Prostate gland (tissue), 2 donors: ENCODE data around the gene PCSK6. TPM values are rescaled to one million over a fixed set of nuclear protein-coding genes. Genes with fewer than 3 reads are reported as not detected.
"Not testable (repeated sequence)": the region's sequence is repeated elsewhere in the genome, so short reads cannot be mapped to it uniquely, and the experiment has no call there.

Experiments used
- DNase-seq: peaks from one replicate; pipeline ENCODE4 v3.0.0-alpha.2; 2019; ENCODE audit warnings: low spot score
- H3K27ac ChIP-seq, 2 donors: fragments of 200-600 bp; sonication (generic); 2 replicates each; pipeline ENCODE4 v1.5.1; 2017 to 2019
- H3K27me3 ChIP-seq: fragments of 200-600 bp; sonication (generic); replicated peaks from 2 replicates; pipeline ENCODE4 v1.5.1; 2019; ENCODE audit not compliant: insufficient read depth
- H3K36me3 ChIP-seq, 2 donors: fragments of 200-600 bp; sonication (generic); 1 replicate in 1 of 2; 2 replicates in 1 of 2; pipeline versions ENCODE4 v1.5.1 to v1.8.1; 2017 to 2019
- H3K4me1 ChIP-seq: fragments of 200-600 bp; sonication (generic); replicated peaks from 2 replicates; pipeline ENCODE4 v1.5.1; 2019
- H3K4me3 ChIP-seq, 2 donors: fragments of 200-600 bp; sonication (generic); 2 replicates each; pipeline ENCODE4 v1.5.1; 2017 to 2019
- H3K9me3 ChIP-seq: fragments of 200-600 bp; sonication (generic); 2 replicates; pipeline ENCODE4 v1.5.1; 2017
- CTCF ChIP-seq, 4 experiments: fragments of 200-600 bp in 2 of 4; fragments of 450-650 bp in 2 of 4; sonication (generic) in 2 of 4; IDR thresholded peaks; 1 replicate in 3 of 4; 2 replicates in 1 of 4; pipeline ENCODE4 v1.5.1; 2016 to 2019; ENCODE audit warnings: antibody characterized with exemption in 4 of 4, mild to moderate bottlenecking in 2 of 4, moderate library complexity in 2 of 4
- POLR2A ChIP-seq: fragments of 450-650 bp; IDR thresholded peaks from one replicate; pipeline ENCODE4 v1.6.1; 2016; ENCODE audit warnings: antibody characterized with exemption, mild to moderate bottlenecking
- POLR2AphosphoS5 ChIP-seq: sonication (generic); formaldehyde crosslinking; IDR thresholded peaks from one replicate; pipeline ENCODE4 v1.6.1; 2017; ENCODE audit warnings: antibody characterized with exemption
- WGBS: methylation state at CpG from one replicate; pipeline ENCODE4 v1.1.5; 2018; 5-methylcytosine and 5-hydroxymethylcytosine counted together
- intact Hi-C: fragments of 100-400 bp; cut with DNase I; formaldehyde crosslinking; loops from one replicate; pipeline ENCODE4 v1.14.2; 2022
- total RNA-seq, 2 donors: library from RNA; depleted of rRNA; stranded (reverse); fragments of >200 nt; gene quantifications; one replicate each; pipeline ENCODE4 v1.1.0, GENCODE V29; 2016

Gene PCSK6
- total RNA-seq, 2 donors from 2014 or later: 4.4 to 84.1 TPM

GRCh38 chr15:101470548-101471239 lies 18.8 kb downstream of the PCSK6 start:
- Histone ChIP-seq H3K4me3 (no peak overlapping the region), H3K27me3 (no peaks in the 10 kb centered on the region), H3K36me3 (no peaks in the 10 kb centered on the region), H3K27ac (no peak overlapping the region), H3K9me3 (no peaks in the 10 kb centered on the region), H3K4me1 (no peaks in the 10 kb centered on the region)
- TF ChIP-seq POLR2AphosphoS5 (no peak), CTCF (IDR thresholded peaks at IDR 0.05) (no peak), POLR2A (no peak)
- no peak for DNase-seq
- 69% methylated on average over 15 of the region's 15 CpGs for WGBS
- intact Hi-C loops: no loop called here

GRCh38 chr15:101469520-101470288 lies 19.8 kb downstream of the PCSK6 start:
- WGBS: 28% methylated on average over 21 of the region's 21 CpGs
- Histone ChIP-seq H3K9me3 (no peaks in the 10 kb centered on the region), H3K4me3 (no peak overlapping the region), H3K27ac (peak overlapping the region in 1 of 2 donors; percentile 47), H3K27me3 (no peaks in the 10 kb centered on the region), H3K4me1 (no peaks in the 10 kb centered on the region), H3K36me3 (no peaks in the 10 kb centered on the region)
- TF ChIP-seq POLR2A (no peak), POLR2AphosphoS5 (no peak)
- intact Hi-C loops: no loop called here
- no peak for DNase-seq

- H3K27me3 ChIP-seq: no peaks in the 10 kb centered on the region
- no peaks in the 10 kb centered on the region for H3K4me1 ChIP-seq
- H3K9me3 ChIP-seq: no peaks in the 10 kb centered on the region
- DNase-seq: no peak
- 93% methylated on average over 9 of the region's 9 CpGs for WGBS
- H3K27ac ChIP-seq: no peak overlapping the region
- no peak for TF ChIP-seq POLR2A
- TF ChIP-seq POLR2AphosphoS5: no peak
- no peak for TF ChIP-seq CTCF (IDR thresholded peaks at IDR 0.05)
- H3K4me3 ChIP-seq: no peak overlapping the region
- no peaks in the 10 kb centered on the region for H3K36me3 ChIP-seq
- intact Hi-C loops: no loop called here
Measured at GRCh38 chr15:101466188-101466587, 23.3 kb downstream of the PCSK6 start.

- Histone ChIP-seq H3K9me3 (no peaks in the 10 kb centered on the region), H3K27me3 (no peaks in the 10 kb centered on the region), H3K36me3 (no peaks in the 10 kb centered on the region), H3K27ac (no peak overlapping the region), H3K4me3 (no peak overlapping the region), H3K4me1 (no peaks in the 10 kb centered on the region)
- DNase-seq: no peak
- TF ChIP-seq POLR2A (no peak), POLR2AphosphoS5 (no peak), CTCF (IDR thresholded peaks at IDR 0.05) (no peak)
- 91% methylated on average over 16 of the region's 16 CpGs for WGBS
- intact Hi-C loops: no loop called here
Measured at GRCh38 chr15:101464999-101465669, 24.4 kb downstream of the PCSK6 start.

- Histone ChIP-seq H3K27me3 (no peaks in the 10 kb centered on the region), H3K9me3 (no peaks in the 10 kb centered on the region), H3K27ac (no peak overlapping the region), H3K4me3 (no peak overlapping the region), H3K36me3 (no peaks in the 10 kb centered on the region), H3K4me1 (no peaks in the 10 kb centered on the region)
- DNase-seq: no peak
- 90% methylated on average over 20 of the region's 20 CpGs for WGBS
- TF ChIP-seq CTCF (IDR thresholded peaks at IDR 0.05) (no peak), POLR2A (no peak)
- intact Hi-C loops: no loop called here
Measured at GRCh38 chr15:101464256-101464998, 25.1 kb downstream of the PCSK6 start.

- WGBS: 84% methylated on average over 5 of the region's 5 CpGs
- H3K27ac ChIP-seq, H3K4me1 ChIP-seq, H3K27me3 ChIP-seq, DNase-seq, intact Hi-C loops, H3K36me3 ChIP-seq, H3K9me3 ChIP-seq, H3K4me3 ChIP-seq: not testable (repeated sequence)
Measured at GRCh38 chr15:101463696-101464095, 25.8 kb downstream of the PCSK6 start.
